ENCODE data around the gene SFXN4.

DNA sequence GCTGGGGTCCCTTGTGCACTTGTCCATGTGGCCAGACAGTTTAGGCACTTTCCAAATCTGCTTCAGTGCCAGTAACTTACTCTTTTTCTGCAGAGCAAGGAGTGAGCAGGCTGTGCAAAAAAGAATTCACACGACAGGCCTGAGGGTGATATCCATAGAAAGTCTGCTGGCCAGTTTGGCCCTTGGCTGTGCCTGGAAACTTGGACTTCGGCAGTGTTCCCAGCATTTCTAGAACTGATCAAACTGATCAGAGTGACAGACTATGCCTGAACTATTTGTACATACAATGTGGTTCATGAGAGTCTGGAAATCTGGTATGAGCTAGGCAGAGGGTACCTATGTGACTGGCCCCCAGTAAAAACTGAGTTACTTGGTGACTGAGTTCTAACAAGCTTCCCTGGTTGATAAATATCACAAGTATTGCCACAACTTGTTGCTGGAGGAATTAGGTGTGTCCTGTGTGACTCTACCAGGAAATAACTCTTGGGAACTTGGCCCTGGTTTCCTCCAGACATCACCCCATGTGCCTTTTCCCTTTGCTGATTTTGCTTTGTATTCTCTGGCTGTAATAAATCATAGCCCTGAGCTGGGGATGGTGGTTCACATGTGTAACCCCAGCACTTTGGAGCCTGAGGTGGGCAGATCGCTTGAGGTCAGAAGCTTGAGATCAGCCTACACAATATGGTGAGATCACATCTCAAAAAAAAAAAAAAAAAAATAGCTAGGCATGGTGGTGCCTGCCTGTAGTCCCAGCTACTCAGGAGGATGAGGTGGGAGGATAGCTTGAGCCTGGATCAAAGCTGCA, 64.9 kb downstream of the SFXN4 start:
- TF ChIP-seq CTCF (IDR thresholded peaks at IDR 0.05 in 8 of 11, conservative IDR thresholded peaks at IDR 0.05 in 3 of 11) (no peak), POLR2A (IDR thresholded peaks at IDR 0.05) (no peak)

Data from spleen (tissue), 7 donors.